H1 (cell line): ENCODE results near the gene TRIM52. TPM values are rescaled to one million over a fixed set of nuclear protein-coding genes. Genes with fewer than 3 reads are reported as not detected.

Experiments used
- CTCF ChIA-PET: fragments of 300-600 bp; sonication (Branson Sonifier 250); formaldehyde crosslinking; loops from one replicate; lab custom pipeline; 2021; ENCODE audit not compliant: partially characterized antibody; lab: Charles Lee
- POLR2A ChIA-PET: fragments of 300-600 bp; sonication (Branson Sonifier 250); formaldehyde crosslinking; loops from one replicate; lab custom pipeline; 2021; ENCODE audit warnings: inconsistent platforms; ENCODE audit not compliant: partially characterized antibody; lab: Charles Lee
- DNase-seq, 2 experiments: peaks; one replicate each; pipeline versions ENCODE4 v3.0.0 to v3.0.0-alpha.2; 2010 to 2022; ENCODE audit warnings: low spot score in 2 of 2, low read depth in 1 of 2, mixed read lengths in 1 of 2
- FAIRE-seq: peaks from 2 replicates; lab custom pipeline; 2011; peaks lifted over from hg19 to GRCh38; lab: Jason Lieb, UNC
- H2AFZ ChIP-seq: 2 replicates; pipeline ENCODE4 v1.8.1; 2012; ENCODE audit warnings: low read length, inconsistent platforms
- H2AK5ac ChIP-seq: 2 replicates; pipeline ENCODE4 v1.6.1; 2013; ENCODE audit warnings: low read depth, low read length
- H2BK120ac ChIP-seq: replicated peaks from 2 replicates; pipeline ENCODE3; 2013; ENCODE audit warnings: low read depth, low read length, inconsistent platforms
- H2BK12ac ChIP-seq: 2 replicates; pipeline ENCODE4 v1.6.1; 2013; ENCODE audit warnings: low read depth, low read length
- H2BK15ac ChIP-seq: 2 replicates; pipeline ENCODE4 v1.6.1; 2013; ENCODE audit warnings: low read length
- H2BK20ac ChIP-seq: 2 replicates; pipeline ENCODE4 v1.6.1; 2013; ENCODE audit warnings: low read length
- H2BK5ac ChIP-seq: 2 replicates; pipeline ENCODE4 v1.6.1; 2013; ENCODE audit warnings: low read depth, low read length
- H3K14ac ChIP-seq: 2 replicates; pipeline ENCODE4 v1.6.1; 2013; ENCODE audit warnings: inconsistent platforms; ENCODE audit not compliant: insufficient read length
- H3K18ac ChIP-seq: 2 replicates; pipeline ENCODE4 v1.6.1; 2013; ENCODE audit warnings: low read length; ENCODE audit errors: extremely low read depth
- H3K23ac ChIP-seq: 2 replicates; pipeline ENCODE4 v1.6.1; 2013; ENCODE audit warnings: inconsistent platforms; ENCODE audit not compliant: insufficient read length
- H3K23me2 ChIP-seq: 2 replicates; pipeline ENCODE4 v1.6.1; 2013; ENCODE audit warnings: low read depth, low read length
- H3K27ac ChIP-seq: 2 replicates; pipeline ENCODE4 v1.6.1; 2011; ENCODE audit warnings: low read depth, low read length, inconsistent platforms
- H3K27me3 ChIP-seq, 4 experiments: replicated peaks in 1 of 4; 1 replicate in 1 of 4; 2 replicates in 3 of 4; pipeline versions ENCODE4 v1.6.1 to v1.8.1; 2011 to 2013; ENCODE audit warnings: low read length in 3 of 4, mild to moderate bottlenecking in 3 of 4, inconsistent platforms in 2 of 4, mixed read lengths in 2 of 4, moderate library complexity in 1 of 4; ENCODE audit not compliant: control insufficient read depth in 3 of 4, insufficient read depth in 3 of 4; ENCODE audit errors: extremely low read depth in 1 of 4
- H3K36me3 ChIP-seq, 4 experiments: 2 replicates each; pipeline versions ENCODE4 v1.6.1 to v1.8.1; 2011 to 2013; ENCODE audit warnings: mild to moderate bottlenecking in 4 of 4, low read length in 3 of 4, moderate library complexity in 2 of 4, control low read depth in 1 of 4, inconsistent platforms in 1 of 4; ENCODE audit not compliant: insufficient read depth in 4 of 4, control insufficient read depth in 2 of 4
- H3K4ac ChIP-seq: replicated peaks from 2 replicates; pipeline ENCODE3; 2013; ENCODE audit warnings: low read length, low read depth, mixed read lengths, inconsistent platforms; ENCODE audit not compliant: insufficient read length
- H3K4me1 ChIP-seq, 4 experiments: replicated peaks in 1 of 4; 1 replicate in 1 of 4; 2 replicates in 3 of 4; pipeline versions ENCODE4 v1.6.1 to v1.8.1; 2011 to 2013; ENCODE audit warnings: low read length in 3 of 4, inconsistent platforms in 2 of 4, mixed read lengths in 1 of 4; ENCODE audit not compliant: insufficient read depth in 4 of 4, control insufficient read depth in 3 of 4
- H3K4me2 ChIP-seq, 2 experiments: 2 replicates each; pipeline versions ENCODE4 v1.6.1 to v1.8.1; 2011 to 2013; ENCODE audit warnings: low read depth in 2 of 2, low read length in 2 of 2, control low read depth in 1 of 2, inconsistent platforms in 1 of 2, mild to moderate bottlenecking in 1 of 2; ENCODE audit not compliant: insufficient read depth in 1 of 2
- H3K4me3 ChIP-seq, 4 experiments: fragments of 200-600, 300-600 bp in 1 of 4; sonication (generic), shearing (Covaris generic), sonication (Bioruptor Twin) in 1 of 4; 2 replicates each; pipeline versions ENCODE4 v1.5.1 to v1.8.1; 2011 to 2016; ENCODE audit warnings: low read length in 4 of 4, low read depth in 3 of 4, control low read depth in 2 of 4, inconsistent platforms in 2 of 4, mild to moderate bottlenecking in 2 of 4, mixed read lengths in 1 of 4, moderate library complexity in 1 of 4; ENCODE audit not compliant: insufficient read depth in 2 of 4; ENCODE audit errors: extremely low read depth in 1 of 4
- H3K56ac ChIP-seq: replicated peaks from 2 replicates; pipeline ENCODE3; 2013; ENCODE audit warnings: low read depth, mild to moderate bottlenecking, mixed read lengths, low read length, inconsistent platforms; ENCODE audit not compliant: insufficient read length
- H3K79me1 ChIP-seq: 2 replicates; pipeline ENCODE4 v1.6.1; 2013; ENCODE audit warnings: low read depth, low read length, control low read depth
- H3K79me2 ChIP-seq, 2 experiments: 2 replicates each; pipeline versions ENCODE4 v1.6.1 to v1.8.1; 2012 to 2013; ENCODE audit warnings: low read length in 2 of 2, mild to moderate bottlenecking in 2 of 2, inconsistent platforms in 1 of 2; ENCODE audit not compliant: insufficient read depth in 2 of 2, control insufficient read depth in 1 of 2
- H3K9ac ChIP-seq, 4 experiments: replicated peaks in 1 of 4; 1 replicate in 1 of 4; 2 replicates in 3 of 4; pipeline versions ENCODE4 v1.6.1 to v1.8.1; 2011 to 2013; ENCODE audit warnings: low read depth in 3 of 4, low read length in 3 of 4, control low read depth in 2 of 4, mild to moderate bottlenecking in 2 of 4, moderate library complexity in 2 of 4, inconsistent platforms in 1 of 4; ENCODE audit errors: extremely low read depth in 1 of 4
- H3K9me3 ChIP-seq, 2 experiments: 2 replicates each; pipeline versions ENCODE4 v1.6.1 to v1.8.1; 2012 to 2013; ENCODE audit warnings: mild to moderate bottlenecking in 2 of 2, moderate library complexity in 2 of 2, control low read depth in 1 of 2, inconsistent platforms in 1 of 2, low read depth in 1 of 2, low read length in 1 of 2, mixed read lengths in 1 of 2; ENCODE audit not compliant: insufficient read depth in 2 of 2
- H4K20me1 ChIP-seq, 2 experiments: replicated peaks in 1 of 2; 2 replicates each; pipeline versions ENCODE3 to v1.8.1; 2011 to 2013; ENCODE audit warnings: inconsistent platforms in 2 of 2, low read length in 2 of 2, mild to moderate bottlenecking in 1 of 2; ENCODE audit not compliant: insufficient read depth in 2 of 2, control insufficient read depth in 1 of 2
- H4K5ac ChIP-seq: 2 replicates; pipeline ENCODE4 v1.6.1; 2013; ENCODE audit warnings: low read length, low read depth, mixed read lengths, inconsistent platforms; ENCODE audit not compliant: insufficient read length
- H4K8ac ChIP-seq: 2 replicates; pipeline ENCODE4 v1.8.0; 2013; ENCODE audit warnings: mild to moderate bottlenecking, moderate library complexity, low read length, inconsistent platforms; ENCODE audit not compliant: insufficient read depth; ENCODE audit errors: extremely low read depth
- H4K91ac ChIP-seq: replicated peaks from 2 replicates; pipeline ENCODE3; 2013; ENCODE audit warnings: low read length, mixed read lengths, inconsistent platforms; ENCODE audit not compliant: insufficient read length
- BRCA1 ChIP-seq: IDR thresholded peaks from 2 replicates; pipeline ENCODE4 v1.6.1; 2012; ENCODE audit warnings: low read depth, low read length, improper control_type of control experiment
- CHD2 ChIP-seq: IDR thresholded peaks from 2 replicates; pipeline ENCODE4 v1.6.1; 2012; ENCODE audit warnings: low read length, improper control_type of control experiment
- JUND ChIP-seq: IDR thresholded peaks from 2 replicates; pipeline ENCODE4 v1.6.1; 2011; ENCODE audit warnings: mild to moderate bottlenecking, improper control_type of control experiment, low read length
- KDM1A ChIP-seq: fragments of 200-600, 300-600 bp; sonication (generic); IDR thresholded peaks from 2 replicates; pipeline ENCODE4 v1.7.1; 2016; ENCODE audit warnings: mild to moderate bottlenecking, low read length, borderline replicate concordance
- NANOG ChIP-seq: IDR thresholded peaks from 2 replicates; pipeline ENCODE4 v1.6.1; 2011; ENCODE audit warnings: low read length, low read depth, mild to moderate bottlenecking, inconsistent platforms; ENCODE audit not compliant: insufficient read depth, poor library complexity, severe bottlenecking
- POLR2AphosphoS5 ChIP-seq: IDR thresholded peaks from 2 replicates; pipeline ENCODE4 v1.6.1; 2011; ENCODE audit warnings: low read depth, low read length
- SP1 ChIP-seq: IDR thresholded peaks from 2 replicates; pipeline ENCODE4 v1.6.1; 2011; ENCODE audit warnings: low read depth, low read length
- SRF ChIP-seq: IDR thresholded peaks from 2 replicates; pipeline ENCODE4 v1.6.1; 2011; ENCODE audit warnings: mild to moderate bottlenecking, low read depth, low read length, moderate library complexity
- TEAD4 ChIP-seq: IDR thresholded peaks from 2 replicates; pipeline ENCODE4 v1.6.1; 2012; ENCODE audit warnings: low read depth, low read length, inconsistent platforms, mixed read lengths
- WGBS, 2 experiments: shearing (Covaris generic) in 1 of 2; methylation state at CpG; one replicate each; pipeline versions ENCODE4 v1.1.6 to v1.1.7; 2013 to 2015; ENCODE audit warnings: low lambda C conversion rate in 2 of 2, mixed read lengths in 2 of 2, inconsistent platforms in 1 of 2, low coverage in 1 of 2, missing lambda C conversion rate in 1 of 2; ENCODE audit not compliant: insufficient replicate concordance in 2 of 2, insufficient coverage in 1 of 2, insufficient read length in 1 of 2; ENCODE audit errors: extremely low coverage in 1 of 2, missing lambda C conversion rate in 1 of 2; 5-methylcytosine and 5-hydroxymethylcytosine counted together
- polyA plus RNA-seq, 7 experiments: library from polyadenylated mRNA; depleted of rRNA in 3 of 7; stranded (reverse) in 5 of 7; unstranded in 2 of 7; fragments of >200 nt in 5 of 7; fragments of 200-250 nt in 2 of 7; gene quantifications; 1 replicate in 5 of 7; 2 replicates in 1 of 7; 4 replicates in 1 of 7; pipeline versions ENCODE4 v1.2.1 to v1.2.3, GENCODE V29; 2011 to 2013; ENCODE audit warnings: missing spikeins in 2 of 7, mixed read lengths in 2 of 7
- total RNA-seq: library from RNA; stranded (reverse); fragmentation: NEBNext Ultra II Directional; extraction: Animal tissue kit (Norgen Biotek cat#: 25700); gene quantifications from 2 replicates; pipeline ENCODE4 v1.2.1, GENCODE V29; 2021

TRIM52 gene
- total and polyA plus RNA-seq, 2 of the 8 experiments (the other 6 are each of a cell fraction or from before 2014, with no cell fraction given) = 4.2 to 5.7 TPM

GRCh38 chr5:181259283-181259682, 1.7 kb downstream of the TRIM52 start:
- FAIRE-seq = no peak
- H4K91ac ChIP-seq = no peak overlapping the region
- H3K4me2 ChIP-seq = peak overlapping the region; percentile 86 to 98
- H3K27ac ChIP-seq = no peak overlapping the region
- ChIA-PET CTCF (interaction anchor here (1.0 to 1.9 kb wide), 5 partner anchors 11 to 86 kb away, joined by 3 to 8 read pairs (median 3); partner anchors contain the start of gene RACK1), POLR2A (interaction anchor here (1.0 to 34.2 kb wide), 4 partner anchors 12 to 75 kb away, joined by 3 to 1334 read pairs (median 19); partner anchors contain the start of genes RACK1 and TRIM41)
- no peak overlapping the region for H3K23ac ChIP-seq
- H3K14ac ChIP-seq = no peak overlapping the region
- H2AK5ac ChIP-seq = no peak overlapping the region
- no peak overlapping the region for H3K18ac ChIP-seq
- H3K4ac ChIP-seq = no peak overlapping the region
- peaks cover 0 to 1% (median 0%) of the 10 kb centered on the region in 4 experiments; a peak in 1 of 7 replicates for H3K27me3 ChIP-seq
- no peak overlapping the region for H2BK20ac ChIP-seq
- no peaks in the 10 kb centered on the region for H3K9me3 ChIP-seq
- H3K56ac ChIP-seq = no peak overlapping the region
- no peak for DNase-seq
- H3K79me2 ChIP-seq = peaks cover 3 to 55% of the 10 kb centered on the region in 2 experiments; a peak in 2 of 4 replicates
- H3K9ac ChIP-seq = peak overlapping the region in 1 of 4 experiments; percentile 19; a peak in 1 of 7 replicates
- WGBS, 2 experiments = 66% methylated on average over 2 of the region's 2 CpGs; no CpG with 5 or more reads in 1 of the 2 experiments
- no peak overlapping the region for H4K5ac ChIP-seq
- TF ChIP-seq NANOG = no peak
- TF ChIP-seq KDM1A = no peak
- TF ChIP-seq SRF = no peak
- TF ChIP-seq POLR2AphosphoS5 = no peak
- TF ChIP-seq SP1 = no peak
- no peak for TF ChIP-seq JUND
- TF ChIP-seq TEAD4 = no peak
- no peak for TF ChIP-seq CHD2
- TF ChIP-seq BRCA1 = no peak
- no peak overlapping the region for H4K8ac ChIP-seq
- no peak overlapping the region for H2BK12ac ChIP-seq
- H2BK120ac ChIP-seq = no peak overlapping the region
- no peak overlapping the region for H2AFZ ChIP-seq
- peaks cover 8 to 23% of the 10 kb centered on the region in 2 experiments for H4K20me1 ChIP-seq
- H2BK5ac ChIP-seq = no peak overlapping the region
- H3K4me1 ChIP-seq = peaks cover 4 to 10% (median 6%) of the 10 kb centered on the region in 4 experiments; a peak in 6 of 7 replicates
- H3K79me1 ChIP-seq = peaks cover 15% of the 10 kb centered on the region
- peaks cover 4 to 28% (median 14%) of the 10 kb centered on the region in 4 experiments for H3K36me3 ChIP-seq
- H3K4me3 ChIP-seq = peak overlapping the region in 3 of 4 experiments; percentile 3 to 92 (median 76); a peak in 5 of 8 replicates
- H2BK15ac ChIP-seq = no peak overlapping the region
- peaks cover 12% of the 10 kb centered on the region for H3K23me2 ChIP-seq
